B cell (primary cell): ENCODE measurements around the gene KDM5C.

Experiments used
- CTCF ChIP-seq: fragments of 200-600 bp; IDR thresholded peaks from one replicate; pipeline ENCODE4 v1.8.0; 2022; ENCODE audit warnings: antibody characterized with exemption, mild to moderate bottlenecking
- EZH2 ChIP-seq: IDR thresholded peaks from 2 replicates; pipeline ENCODE4 v1.6.1; 2012; ENCODE audit warnings: borderline replicate concordance, low read depth, mild to moderate bottlenecking, moderate library complexity, low read length; ENCODE audit not compliant: insufficient read depth, poor library complexity, severe bottlenecking

GRCh38 chrX:53153581-53153980, 71.4 kb downstream of the KDM5C start:
- no peak for TF ChIP-seq CTCF
- no peak for TF ChIP-seq EZH2
